ENCODE data around the gene DENND1A.

DENND1A gene

DNA sequence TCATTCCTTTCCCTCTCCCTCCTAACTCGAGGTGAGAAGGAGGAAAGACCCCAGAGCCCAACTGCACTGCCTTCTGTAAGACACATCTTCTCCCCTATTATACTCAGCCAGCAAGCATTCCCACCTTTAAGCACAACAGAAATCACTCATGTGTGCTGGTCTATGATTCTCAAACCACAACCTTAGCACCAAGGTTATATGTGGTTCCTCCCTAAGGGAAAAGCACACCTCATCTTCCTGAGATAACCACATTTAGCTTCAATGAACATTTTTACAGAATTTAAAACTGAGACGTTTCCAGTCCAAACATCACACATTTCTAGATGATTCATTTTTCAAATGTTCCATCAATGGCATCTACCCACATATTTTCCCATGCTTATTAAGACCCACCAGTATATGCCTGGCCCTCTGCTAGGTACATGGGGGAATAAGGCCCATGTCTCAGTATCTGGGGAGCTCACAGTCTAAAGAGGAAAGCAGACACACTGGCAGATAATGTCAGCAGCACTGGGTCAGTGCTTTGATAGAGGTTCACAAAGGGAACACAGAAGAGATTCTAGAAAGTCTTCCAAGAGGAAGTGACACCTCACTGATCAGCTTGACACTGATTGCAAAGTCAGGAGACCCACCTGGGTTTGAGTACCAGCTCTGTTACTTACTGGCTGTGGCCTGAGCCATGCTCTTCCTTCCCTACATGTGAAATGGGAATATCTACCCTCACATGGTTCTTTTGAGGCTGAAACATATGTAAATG, 245.4 kb downstream of the DENND1A start:
- peaks cover 0 to 17% (median 14%) of the 10 kb centered on the region in 11 experiments; a peak in 13 of 22 replicates for H3K9me3 ChIP-seq (replicated peaks in 1 of 11)
- no peak overlapping the region for H3K4me3 ChIP-seq
- H3K27me3 ChIP-seq = no peaks in the 10 kb centered on the region
- H3K27ac ChIP-seq = no peak overlapping the region; a peak in 1 of 22 replicates
- H3K4me1 ChIP-seq = peaks cover 34 to 56% (median 49%) of the 10 kb centered on the region in 10 experiments
- TF ChIP-seq Cebpa-rat (IDR thresholded peaks at IDR 0.05) = no peak
- peaks cover 0 to 80% (median 22%) of the 10 kb centered on the region in 11 experiments; a peak in 14 of 22 replicates for H3K36me3 ChIP-seq
- H3K4me2 ChIP-seq = peak overlapping the region in 9 of 11 experiments; percentile 17 to 74 (median 62); a peak in 15 of 22 replicates
- peaks cover 0 to 89% (median 0%) of the 10 kb centered on the region in 11 experiments; a peak in 7 of 22 replicates for H4K20me1 ChIP-seq
- H3K9ac ChIP-seq = no peak overlapping the region

DNA sequence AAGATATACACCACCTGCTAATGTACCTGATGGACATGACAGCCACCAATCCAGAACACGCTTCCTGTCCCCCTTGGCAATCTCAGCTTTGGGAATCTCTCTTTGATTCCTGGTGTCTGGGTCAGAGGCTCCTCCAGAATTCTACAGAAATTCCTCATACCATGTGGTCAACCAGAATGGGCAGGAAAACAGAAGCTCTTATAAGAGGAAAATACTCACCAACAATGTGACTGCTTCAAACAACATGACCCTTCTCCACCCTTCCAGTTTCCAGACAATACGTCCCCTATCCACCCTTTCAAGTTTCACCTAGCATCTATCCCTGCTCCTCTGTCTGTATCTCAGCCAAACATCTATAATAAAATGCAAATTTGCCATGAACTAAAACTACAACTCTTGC, 247.2 kb downstream of the DENND1A start:
- H3K27ac ChIP-seq = no peak overlapping the region
- peaks cover 42 to 71% (median 64%) of the 10 kb centered on the region in 10 experiments for H3K4me1 ChIP-seq
- peaks cover 0 to 96% (median 0%) of the 10 kb centered on the region in 11 experiments; a peak in 7 of 22 replicates for H4K20me1 ChIP-seq
- H3K4me2 ChIP-seq = no peak overlapping the region
- no peak for TF ChIP-seq Cebpa-rat (IDR thresholded peaks at IDR 0.05)
- no peak overlapping the region for H3K4me3 ChIP-seq
- H3K9ac ChIP-seq = no peak overlapping the region
- H3K36me3 ChIP-seq = peaks cover 0 to 63% (median 16%) of the 10 kb centered on the region in 11 experiments; a peak in 14 of 22 replicates
- H3K9me3 ChIP-seq (replicated peaks in 1 of 11) = peaks cover 0 to 17% (median 14%) of the 10 kb centered on the region in 11 experiments; a peak in 13 of 22 replicates
- no peaks in the 10 kb centered on the region for H3K27me3 ChIP-seq

DNA sequence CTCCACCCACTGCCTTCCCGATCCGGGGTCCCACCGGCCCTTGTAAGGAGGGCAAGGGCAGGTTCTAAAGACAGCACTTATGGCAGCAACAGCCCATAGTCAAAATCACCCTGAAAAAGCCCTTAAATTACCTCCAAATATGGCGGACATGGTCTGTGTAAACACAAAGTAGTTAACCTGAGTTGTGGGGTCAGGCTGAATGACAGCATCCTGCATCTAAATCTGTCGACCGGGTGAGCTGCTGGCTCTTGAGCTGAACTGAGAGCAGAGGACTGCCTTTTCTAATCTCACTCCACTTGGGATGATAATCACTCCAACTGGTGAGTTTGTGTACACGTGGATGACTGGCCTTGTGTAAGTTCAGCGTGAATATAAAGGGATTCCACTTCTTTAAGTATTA, 249.6 kb downstream of the DENND1A start:
- peak overlapping the region; percentile 67 to 92 (median 89) for H3K4me2 ChIP-seq

DNA sequence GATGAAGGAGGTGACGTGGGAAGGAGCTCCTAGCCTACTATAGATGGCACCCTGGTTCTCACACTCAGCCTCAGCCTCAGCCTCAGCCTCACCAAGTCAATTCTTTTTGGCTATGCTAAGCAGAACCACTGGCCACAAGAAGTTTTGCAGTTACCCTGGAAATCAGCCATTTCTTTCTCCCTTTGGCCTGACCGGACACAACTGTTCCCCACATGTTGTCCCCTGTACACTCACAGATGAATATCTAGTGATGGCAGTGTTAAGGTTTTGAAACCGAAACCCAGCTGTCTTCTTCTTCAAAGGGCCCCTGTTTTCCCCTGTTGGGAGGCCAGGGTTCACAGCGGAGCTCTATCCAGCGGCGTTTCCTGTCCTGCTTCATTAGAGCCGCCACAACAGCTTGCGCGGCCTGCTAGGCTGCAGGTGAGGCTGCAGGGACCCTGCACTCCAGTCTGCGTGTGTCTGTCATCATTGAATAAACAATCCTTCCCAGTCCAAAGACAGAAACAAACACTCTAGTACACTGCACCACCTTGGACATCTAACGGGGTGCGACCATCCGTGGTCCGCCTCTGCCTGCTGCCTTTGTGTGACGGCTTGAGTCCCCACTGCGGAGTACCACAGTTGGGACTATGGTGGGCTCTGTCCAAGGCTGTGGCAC, 250.5 kb downstream of the DENND1A start:
- peak overlapping the region; percentile 67 to 92 (median 89) for H3K4me2 ChIP-seq
- peak overlapping the region; percentile 38 to 88 (median 80); a peak in 21 of 22 replicates for H3K27ac ChIP-seq
- H3K4me3 ChIP-seq = peak overlapping the region in 8 of 10 experiments; percentile 21 to 34 (median 27); a peak in 13 of 20 replicates
- H3K4me1 ChIP-seq = peaks cover 43 to 61% (median 55%) of the 10 kb centered on the region in 10 experiments
- peaks cover 7 to 30% (median 17%) of the 10 kb centered on the region in 11 experiments; a peak in 17 of 22 replicates for H3K9me3 ChIP-seq (replicated peaks in 1 of 11)
- no peak for TF ChIP-seq Cebpa-rat (IDR thresholded peaks at IDR 0.05)
- peaks cover 0 to 62% (median 34%) of the 10 kb centered on the region in 11 experiments; a peak in 18 of 22 replicates for H3K36me3 ChIP-seq
- H3K27me3 ChIP-seq = no peaks in the 10 kb centered on the region
- peaks cover 0 to 74% (median 0%) of the 10 kb centered on the region in 11 experiments; a peak in 7 of 22 replicates for H4K20me1 ChIP-seq
- H3K9ac ChIP-seq = peak overlapping the region; percentile 42 to 76 (median 71)

More for the DNA sequence above, 249.6 kb downstream of the DENND1A start:
- Histone ChIP-seq H3K9ac (peak overlapping the region in 8 of 11 experiments; percentile 43 to 76 (median 72); a peak in 7 of 22 replicates), H3K27ac (peak overlapping the region in 10 of 11 experiments; percentile 61 to 88 (median 82); a peak in 19 of 22 replicates), H3K4me1 (peaks cover 43 to 70% (median 64%) of the 10 kb centered on the region in 10 experiments), H3K9me3 (replicated peaks in 1 of 11) (peaks cover 0 to 21% (median 15%) of the 10 kb centered on the region in 11 experiments; a peak in 14 of 22 replicates), H3K4me3 (no peak overlapping the region), H3K27me3 (no peaks in the 10 kb centered on the region), H4K20me1 (peaks cover 0 to 83% (median 0%) of the 10 kb centered on the region in 11 experiments; a peak in 7 of 22 replicates), H3K36me3 (peaks cover 0 to 62% (median 25%) of the 10 kb centered on the region in 11 experiments; a peak in 18 of 22 replicates)
- no peak for TF ChIP-seq Cebpa-rat (IDR thresholded peaks at IDR 0.05)

DNA sequence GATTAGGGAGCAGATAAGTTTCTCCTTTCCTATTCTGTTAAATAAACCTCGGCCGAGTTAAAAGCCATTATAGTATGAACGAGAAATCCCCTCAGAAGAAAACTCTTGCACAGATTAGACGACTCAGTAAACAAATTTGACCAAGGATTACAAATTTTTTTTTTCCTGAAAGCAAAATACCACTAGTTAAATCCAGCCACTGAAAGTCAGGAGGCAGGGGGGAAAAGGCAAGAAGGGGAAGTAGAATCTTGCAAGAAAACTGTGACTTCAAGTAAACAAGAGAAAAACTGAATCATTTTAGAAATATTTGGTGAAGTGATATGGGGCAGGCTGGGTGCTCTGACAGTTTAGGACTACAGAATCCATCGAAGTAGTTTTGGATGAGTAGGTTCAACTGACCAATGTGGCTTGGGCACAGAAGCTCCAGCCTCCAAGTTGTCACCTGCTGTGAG, 251.0 kb downstream of the DENND1A start:
- H3K9ac ChIP-seq = peak overlapping the region; percentile 42 to 76 (median 71)
- H3K4me3 ChIP-seq = peak overlapping the region in 7 of 10 experiments; percentile 21 to 34 (median 28); a peak in 8 of 20 replicates
- peaks cover 13 to 36% (median 23%) of the 10 kb centered on the region in 11 experiments; a peak in 21 of 22 replicates for H3K9me3 ChIP-seq (replicated peaks in 1 of 11)
- H3K27ac ChIP-seq = peak overlapping the region; percentile 38 to 88 (median 80); a peak in 21 of 22 replicates
- peaks cover 0 to 63% (median 40%) of the 10 kb centered on the region in 11 experiments; a peak in 20 of 22 replicates for H3K36me3 ChIP-seq
- H3K4me2 ChIP-seq = peak overlapping the region; percentile 67 to 92 (median 89)
- no peak for TF ChIP-seq Cebpa-rat (IDR thresholded peaks at IDR 0.05)
- peaks cover 0 to 68% (median 0%) of the 10 kb centered on the region in 11 experiments; a peak in 6 of 22 replicates for H4K20me1 ChIP-seq
- peaks cover 43 to 55% (median 50%) of the 10 kb centered on the region in 10 experiments for H3K4me1 ChIP-seq
- H3K27me3 ChIP-seq = no peaks in the 10 kb centered on the region

DNA sequence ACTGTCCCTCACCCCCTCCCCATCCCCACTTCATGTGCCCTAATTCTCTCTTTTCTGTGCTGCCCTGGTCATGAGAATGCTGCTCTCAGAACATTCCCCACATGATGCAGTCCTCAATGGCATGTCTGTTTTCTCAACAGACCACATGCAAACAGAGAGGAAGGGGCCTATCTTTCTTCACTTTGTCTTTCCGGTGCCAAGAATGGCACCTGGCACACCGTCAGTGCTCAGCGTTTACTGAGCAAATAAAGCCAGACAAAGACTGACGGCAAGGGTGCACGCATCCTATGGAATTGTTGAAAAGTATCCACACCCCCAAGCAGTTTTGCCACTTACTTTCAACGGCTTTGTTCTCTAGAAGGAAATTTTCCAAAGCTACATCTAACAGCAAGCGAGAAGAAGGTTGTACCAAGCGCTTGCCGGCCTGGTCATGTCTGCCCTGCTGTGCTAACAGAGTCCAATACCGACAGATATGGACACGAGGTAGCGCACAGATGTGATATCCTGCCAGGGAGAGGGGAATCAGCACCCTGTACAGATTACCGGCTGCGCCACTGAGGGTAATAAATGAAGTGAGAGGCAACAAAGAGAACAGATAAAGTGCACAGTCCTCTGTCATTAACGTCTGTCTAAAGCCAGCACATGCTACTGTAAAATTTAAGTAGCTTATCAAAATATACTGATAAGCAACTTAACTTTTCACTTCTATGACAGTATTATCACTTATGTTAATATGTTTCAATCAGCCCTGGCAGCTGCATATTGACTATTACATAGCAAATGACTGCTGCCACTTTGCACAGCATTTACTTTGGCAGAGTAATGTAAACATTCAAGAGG, 251.7 kb downstream of the DENND1A start:
- Histone ChIP-seq H3K27ac (peak overlapping the region; percentile 38 to 88 (median 80); a peak in 20 of 22 replicates), H3K4me2 (peak overlapping the region; percentile 67 to 92 (median 89)), H3K4me3 (peak overlapping the region in 1 of 10 experiments; percentile 25; a peak in 1 of 20 replicates), H3K27me3 (no peaks in the 10 kb centered on the region), H3K9ac (peak overlapping the region; percentile 42 to 76 (median 71); a peak in 19 of 22 replicates), H3K9me3 (replicated peaks in 1 of 11) (peaks cover 19 to 42% (median 29%) of the 10 kb centered on the region in 11 experiments; a peak in 21 of 22 replicates), H4K20me1 (peaks cover 0 to 63% (median 0%) of the 10 kb centered on the region in 11 experiments; a peak in 6 of 22 replicates), H3K36me3 (peaks cover 4 to 64% (median 46%) of the 10 kb centered on the region in 11 experiments; a peak in 20 of 22 replicates), H3K4me1 (peaks cover 43 to 52% (median 49%) of the 10 kb centered on the region in 10 experiments)
- no peak for TF ChIP-seq Cebpa-rat (IDR thresholded peaks at IDR 0.05)

DNA sequence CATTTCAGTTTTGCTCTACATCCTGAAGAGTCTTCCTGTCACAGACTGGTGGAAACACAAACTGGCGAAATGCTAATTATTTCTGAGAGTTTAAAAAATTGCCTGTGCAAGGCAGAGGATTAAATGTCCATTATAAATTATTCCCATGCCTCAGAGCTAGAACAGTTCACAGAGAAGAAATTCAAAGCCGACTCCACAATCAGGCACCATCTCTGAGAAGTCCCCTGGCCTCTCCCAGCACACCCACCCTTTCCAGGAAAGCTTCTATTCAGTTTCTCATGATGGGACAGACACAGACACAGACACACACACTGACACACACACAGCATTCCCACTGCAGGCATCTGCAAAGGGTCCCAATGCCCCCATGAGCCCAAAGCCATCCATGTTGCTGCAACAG, 253.1 kb downstream of the DENND1A start:
- peak overlapping the region in 8 of 11 experiments; percentile 67 to 92 (median 89); a peak in 16 of 22 replicates for H3K4me2 ChIP-seq
- H3K27ac ChIP-seq = peak overlapping the region in 8 of 11 experiments; percentile 41 to 88 (median 82); a peak in 14 of 22 replicates
- TF ChIP-seq Cebpa-rat (IDR thresholded peaks at IDR 0.05) = no peak

More for the DNA sequence above, 253.1 kb downstream of the DENND1A start:
- Histone ChIP-seq H4K20me1 (peaks cover 0 to 58% (median 0%) of the 10 kb centered on the region in 11 experiments; a peak in 6 of 22 replicates), H3K27me3 (no peaks in the 10 kb centered on the region), H3K4me3 (no peak overlapping the region), H3K9ac (peak overlapping the region in 3 of 11 experiments; percentile 32 to 76 (median 73); a peak in 2 of 22 replicates), H3K4me1 (peaks cover 43 to 52% (median 49%) of the 10 kb centered on the region in 10 experiments), H3K36me3 (peaks cover 17 to 64% (median 42%) of the 10 kb centered on the region in 11 experiments; a peak in 20 of 22 replicates), H3K9me3 (replicated peaks in 1 of 11) (peaks cover 22 to 41% (median 33%) of the 10 kb centered on the region in 11 experiments; a peak in 21 of 22 replicates)
